Kidney (tissue), 14 donors: ENCODE results near the gene GALR1. TPM values are rescaled to one million over a fixed set of nuclear protein-coding genes. Genes with fewer than 3 reads are reported as not detected.
A peak's percentile ranks its signal among the peaks of the same experiment; 100 is the strongest.

Source experiments
- DNase-seq, 5 donors: peaks; one replicate each; pipeline ENCODE4 v3.0.0-alpha.2; 2013 to 2020
- FAIRE-seq: peaks from 2 replicates; lab custom pipeline; 2012; peaks lifted over from hg19 to GRCh38; lab: Jason Lieb, UNC
- H3K27ac ChIP-seq, 2 donors: one replicate each; pipeline ENCODE4 v1.7.0; 2013; ENCODE audit warnings: low read depth in 2 of 2, low read length in 2 of 2, inconsistent platforms in 1 of 2
- H3K27me3 ChIP-seq: one replicate; pipeline ENCODE4 v1.7.1; 2013; ENCODE audit warnings: low read length, inconsistent platforms; ENCODE audit not compliant: control insufficient read depth, insufficient read depth
- H3K36me3 ChIP-seq, 3 donors: one replicate each; pipeline versions ENCODE4 v1.7.0 to v1.7.1; 2013; ENCODE audit warnings: low read length in 3 of 3, control low read depth in 1 of 3, inconsistent platforms in 1 of 3; ENCODE audit not compliant: insufficient read depth in 3 of 3, control insufficient read depth in 2 of 3
- H3K4me1 ChIP-seq, 3 donors: one replicate each; pipeline versions ENCODE4 v1.7.0 to v1.7.1; 2013; ENCODE audit warnings: low read length in 3 of 3, inconsistent platforms in 1 of 3, low read depth in 1 of 3; ENCODE audit not compliant: control insufficient read depth in 2 of 3, insufficient read depth in 2 of 3
- H3K4me3 ChIP-seq, 3 donors: one replicate each; pipeline versions ENCODE4 v1.7.0 to v1.8.1; 2013; ENCODE audit warnings: low read length in 3 of 3, control low read depth in 1 of 3, inconsistent platforms in 1 of 3
- H3K9ac ChIP-seq, 3 donors: one replicate each; pipeline versions ENCODE4 v1.7.0 to v1.7.1; 2013; ENCODE audit warnings: low read length in 3 of 3, control low read depth in 1 of 3, inconsistent platforms in 1 of 3
- H3K9me3 ChIP-seq, 3 donors: one replicate each; pipeline versions ENCODE4 v1.7.0 to v1.7.1; 2013; ENCODE audit warnings: low read length in 3 of 3, control low read depth in 1 of 3, inconsistent platforms in 1 of 3; ENCODE audit not compliant: control insufficient read depth in 2 of 3, insufficient read depth in 1 of 3
- intact Hi-C: fragments of 100-400 bp; cut with DNase I; formaldehyde crosslinking; loops from one replicate; pipeline ENCODE4 v1.11.1; 2022
- polyA plus RNA-seq: library from polyadenylated mRNA; stranded (reverse); fragments of 350-450 nt; fragmentation: Illumina TruSeq; extraction: RNeasy Lipid Tissue Mini Kit (QIAGEN cat#74804); gene quantifications from one replicate; pipeline ENCODE4 v1.2.3, GENCODE V29; 2014; ENCODE audit warnings: low read depth, low replicate concordance; ENCODE audit not compliant: insufficient read depth
- total RNA-seq: library from RNA; stranded (reverse); fragmentation: NEBNext Ultra II Directional; extraction: Animal tissue kit (Norgen Biotek cat#: 25700); gene quantifications from one replicate; pipeline ENCODE4 v1.2.1, GENCODE V29; 2021
- TF ChIP-seq, protein P1 (sequence below): IDR thresholded peaks from 3 replicates; pipeline ENCODE4 v1.5.1; 2012; ENCODE audit warnings: mild to moderate bottlenecking, moderate library complexity, borderline replicate concordance; ENCODE audit not compliant: insufficient read depth; ENCODE audit errors: extremely low read depth
- donor health status: control.
- donor health status: control.
- donor health status: control.
- donor health status: control.
- donor health status: control.
- donor health status: DM: yes; HTN: yes; CAD: no.
- donor health status: Normal renal cell carcinoma (clear cell type).

Gene GALR1
- total and polyA plus RNA-seq, 2 donors from 2014 or later, result 0.06 TPM; not detected in 1

DNA sequence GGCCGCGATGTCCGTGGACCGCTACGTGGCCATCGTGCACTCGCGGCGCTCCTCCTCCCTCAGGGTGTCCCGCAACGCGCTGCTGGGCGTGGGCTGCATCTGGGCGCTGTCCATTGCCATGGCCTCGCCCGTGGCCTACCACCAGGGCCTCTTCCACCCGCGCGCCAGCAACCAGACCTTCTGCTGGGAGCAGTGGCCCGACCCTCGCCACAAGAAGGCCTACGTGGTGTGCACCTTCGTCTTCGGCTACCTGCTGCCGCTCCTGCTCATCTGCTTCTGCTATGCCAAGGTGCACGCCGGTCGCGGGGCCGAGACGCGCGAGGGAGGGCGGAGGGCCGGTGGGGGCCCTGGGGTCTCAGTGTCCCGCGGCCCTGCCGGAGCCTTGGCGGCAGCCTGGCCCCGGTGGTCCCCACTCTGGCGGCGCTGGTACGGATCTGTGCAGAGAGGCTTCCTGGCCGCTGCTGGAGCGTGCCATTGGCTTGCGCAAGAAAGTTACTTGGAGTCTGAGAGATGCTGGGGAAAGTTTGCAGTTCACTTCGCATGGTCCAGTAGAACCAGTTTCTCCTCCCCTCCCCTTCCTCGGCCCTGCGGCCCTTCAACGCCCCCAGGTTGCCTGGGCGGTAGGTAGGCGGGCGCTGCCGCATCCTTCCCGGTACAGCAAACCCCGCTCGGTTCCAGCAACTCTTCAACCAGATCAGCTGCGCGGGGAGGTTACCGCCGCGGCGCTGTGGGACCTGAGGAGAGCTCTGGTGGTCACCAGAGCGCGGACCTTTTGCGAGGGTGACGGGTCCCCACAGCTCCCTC, 1.5 kb downstream of the GALR1 start:
- H3K27ac ChIP-seq, result no peak overlapping the region
- no peak overlapping the region for H3K4me3 ChIP-seq
- intact Hi-C loops, result no loop called here
- H3K27me3 ChIP-seq, result peaks cover 16% of the 10 kb centered on the region
- no peaks in the 10 kb centered on the region for H3K9me3 ChIP-seq
- no peaks in the 10 kb centered on the region for H3K36me3 ChIP-seq
- H3K4me1 ChIP-seq, result peaks cover 0 to 6% (median 0%) of the 10 kb centered on the region in 3 donors
- no peak overlapping the region for H3K9ac ChIP-seq
- DNase-seq (peak; percentile 37 to 65 (median 44)), FAIRE-seq (no peak)
- TF ChIP-seq, protein P1, sequence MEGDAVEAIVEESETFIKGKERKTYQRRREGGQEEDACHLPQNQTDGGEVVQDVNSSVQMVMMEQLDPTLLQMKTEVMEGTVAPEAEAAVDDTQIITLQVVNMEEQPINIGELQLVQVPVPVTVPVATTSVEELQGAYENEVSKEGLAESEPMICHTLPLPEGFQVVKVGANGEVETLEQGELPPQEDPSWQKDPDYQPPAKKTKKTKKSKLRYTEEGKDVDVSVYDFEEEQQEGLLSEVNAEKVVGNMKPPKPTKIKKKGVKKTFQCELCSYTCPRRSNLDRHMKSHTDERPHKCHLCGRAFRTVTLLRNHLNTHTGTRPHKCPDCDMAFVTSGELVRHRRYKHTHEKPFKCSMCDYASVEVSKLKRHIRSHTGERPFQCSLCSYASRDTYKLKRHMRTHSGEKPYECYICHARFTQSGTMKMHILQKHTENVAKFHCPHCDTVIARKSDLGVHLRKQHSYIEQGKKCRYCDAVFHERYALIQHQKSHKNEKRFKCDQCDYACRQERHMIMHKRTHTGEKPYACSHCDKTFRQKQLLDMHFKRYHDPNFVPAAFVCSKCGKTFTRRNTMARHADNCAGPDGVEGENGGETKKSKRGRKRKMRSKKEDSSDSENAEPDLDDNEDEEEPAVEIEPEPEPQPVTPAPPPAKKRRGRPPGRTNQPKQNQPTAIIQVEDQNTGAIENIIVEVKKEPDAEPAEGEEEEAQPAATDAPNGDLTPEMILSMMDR, result no peak

DNA sequence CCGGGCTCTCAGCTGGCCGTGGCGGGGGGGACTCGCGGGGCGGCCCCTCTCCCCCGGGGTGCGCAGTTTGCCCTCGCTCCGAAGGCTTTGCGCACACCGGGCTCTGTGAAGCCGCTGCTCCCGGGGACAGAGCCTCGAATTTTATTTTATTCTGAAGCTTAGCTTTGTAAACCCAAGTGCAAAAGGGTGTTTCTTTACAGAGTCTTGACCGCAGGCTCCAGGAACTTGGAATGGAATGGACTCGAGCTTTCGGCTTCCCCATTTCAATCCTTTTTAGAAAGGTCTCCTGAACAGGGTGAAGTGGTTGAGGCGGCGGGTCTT, 2.0 kb downstream of the GALR1 start:
- Histone ChIP-seq H3K9me3 (no peaks in the 10 kb centered on the region), H3K9ac (no peak overlapping the region), H3K27ac (no peak overlapping the region), H3K36me3 (no peaks in the 10 kb centered on the region), H3K27me3 (peaks cover 16% of the 10 kb centered on the region), H3K4me3 (no peak overlapping the region), H3K4me1 (peaks cover 0 to 6% (median 0%) of the 10 kb centered on the region in 3 donors)
- no peak for DNase-seq
- no peak for FAIRE-seq
- intact Hi-C loops, result no loop called here
- TF ChIP-seq, protein P1, result no peak

DNA sequence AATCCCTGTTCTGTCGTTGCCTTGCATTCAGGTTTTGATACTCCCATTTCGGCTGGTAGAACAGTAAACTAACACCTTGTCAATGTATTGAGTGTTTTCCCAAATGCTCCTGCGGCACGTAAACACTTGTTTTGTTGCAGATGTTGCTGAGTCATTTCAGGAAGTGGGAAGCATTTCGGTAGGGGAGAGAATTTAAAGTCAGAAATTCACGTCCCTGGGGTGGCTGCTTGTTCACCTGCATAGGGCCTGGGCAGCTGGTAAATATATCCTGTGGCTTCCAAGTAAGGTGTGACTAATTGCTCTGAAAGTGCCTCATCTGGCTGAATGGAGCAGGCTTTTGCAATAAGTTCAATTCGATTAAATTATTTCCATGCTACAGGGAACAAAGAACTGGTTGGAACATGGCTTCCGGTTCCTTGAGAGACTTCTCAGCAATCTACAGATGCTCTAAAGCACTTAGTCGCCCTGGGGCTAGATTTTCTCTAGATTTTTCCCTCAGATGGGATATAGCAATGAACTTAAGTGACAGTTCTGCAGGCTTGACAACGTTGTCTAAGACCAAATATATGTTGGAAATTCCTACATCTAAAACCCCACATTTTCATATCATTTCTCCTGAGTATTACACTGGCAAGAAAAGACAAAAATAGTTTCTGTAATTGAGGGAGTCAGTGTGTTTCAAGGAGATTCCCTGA, 5.2 kb downstream of the GALR1 start:
- Histone ChIP-seq H3K4me1 (peaks cover 0 to 6% (median 0%) of the 10 kb centered on the region in 3 donors), H3K36me3 (no peaks in the 10 kb centered on the region), H3K9me3 (no peaks in the 10 kb centered on the region), H3K27ac (no peak overlapping the region), H3K4me3 (no peak overlapping the region), H3K9ac (no peak overlapping the region), H3K27me3 (peaks cover 7% of the 10 kb centered on the region)
- TF ChIP-seq, protein P1, result no peak
- DNase-seq (peak in 1 of 5 donors; percentile 2), FAIRE-seq (no peak)
- intact Hi-C loops, result no loop called here
